HG03439 (cell line): Measurements from ENCODE around the gene STEAP1B.
A peak's percentile ranks its signal among the peaks of the same experiment; 100 is the strongest.
"Not testable (repeated sequence)": the region's sequence is repeated elsewhere in the genome, so short reads cannot be mapped to it uniquely, and the experiment has no call there.

Experiments used
- ATAC-seq: cut with Tn5 transposase; IDR thresholded peaks from one replicate; pipeline ENCODE4 v1.9.1; 2021; ENCODE audit warnings: mild to moderate bottlenecking, moderate library complexity; ENCODE audit not compliant: unreplicated experiment

Gene STEAP1B

DNA sequence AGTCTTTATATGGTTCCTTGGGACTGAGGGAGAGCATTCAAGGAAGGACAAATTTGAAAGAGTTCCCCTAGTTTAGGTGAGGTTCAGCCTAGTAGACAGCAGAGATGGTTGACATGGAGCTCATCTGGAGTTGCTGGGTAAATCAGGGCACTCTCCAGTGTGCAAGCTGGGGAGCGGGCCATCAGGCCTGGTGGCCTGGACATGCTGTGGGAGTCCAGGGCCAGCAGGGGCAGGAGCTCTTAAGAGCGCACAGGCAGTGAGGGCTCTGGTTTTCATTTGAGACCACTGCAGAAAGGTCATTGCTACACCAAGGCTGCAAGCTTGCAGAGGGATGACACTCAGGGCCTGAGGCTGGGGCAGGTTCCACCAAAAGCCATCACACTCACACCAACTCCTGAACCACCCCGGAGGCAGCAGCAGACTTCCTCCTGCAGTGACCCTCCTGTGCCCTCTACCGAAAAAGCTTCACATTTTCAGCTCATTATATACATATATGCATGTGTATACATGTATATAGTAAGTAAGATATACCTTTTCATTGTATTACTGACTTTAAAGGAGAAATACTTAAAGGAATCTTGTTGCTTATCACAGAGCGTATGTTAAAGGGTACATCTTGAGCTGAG lies 39.5 kb downstream of the STEAP1B start:
- no peak for ATAC-seq

DNA sequence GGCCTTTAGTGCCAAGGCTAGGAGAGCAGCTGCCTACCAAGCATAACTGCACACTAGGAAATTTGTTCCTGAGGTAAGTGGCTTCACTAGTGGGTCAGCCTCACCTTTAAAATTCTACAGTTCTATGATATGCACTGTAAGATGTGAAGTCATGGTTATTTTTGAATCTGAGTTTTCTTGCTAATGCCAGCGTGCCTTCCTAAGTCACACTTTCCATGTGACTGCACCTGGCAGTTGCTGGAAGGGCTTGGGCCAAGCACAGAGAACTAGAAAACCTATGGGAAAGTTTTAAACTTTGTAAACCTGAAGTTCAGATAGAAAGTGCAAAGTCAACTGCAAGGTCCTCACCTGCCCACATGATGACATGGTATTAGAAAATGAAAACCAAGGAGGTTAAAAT lies 42.5 kb downstream of the STEAP1B start:
- ATAC-seq, result no peak

DNA sequence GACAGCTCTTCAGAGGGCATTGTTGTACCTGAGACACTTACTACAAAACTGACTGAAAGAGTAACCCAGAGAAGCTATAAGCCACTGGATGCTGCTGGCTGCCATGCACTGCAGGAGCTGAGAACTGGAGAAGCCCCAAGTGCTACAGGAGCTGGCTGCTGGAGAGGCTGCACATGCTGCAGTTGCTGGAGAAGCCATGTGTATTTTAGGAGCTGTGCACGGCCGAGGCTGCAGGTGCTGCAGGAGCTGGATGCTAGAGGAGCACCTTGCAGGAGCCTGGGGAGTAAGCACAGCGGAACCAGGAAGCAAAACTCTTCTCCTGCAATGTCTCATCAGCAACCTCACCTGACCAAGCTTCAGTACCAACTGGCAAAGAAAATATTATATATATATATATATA lies 45.5 kb downstream of the STEAP1B start:
- no peak for ATAC-seq

DNA sequence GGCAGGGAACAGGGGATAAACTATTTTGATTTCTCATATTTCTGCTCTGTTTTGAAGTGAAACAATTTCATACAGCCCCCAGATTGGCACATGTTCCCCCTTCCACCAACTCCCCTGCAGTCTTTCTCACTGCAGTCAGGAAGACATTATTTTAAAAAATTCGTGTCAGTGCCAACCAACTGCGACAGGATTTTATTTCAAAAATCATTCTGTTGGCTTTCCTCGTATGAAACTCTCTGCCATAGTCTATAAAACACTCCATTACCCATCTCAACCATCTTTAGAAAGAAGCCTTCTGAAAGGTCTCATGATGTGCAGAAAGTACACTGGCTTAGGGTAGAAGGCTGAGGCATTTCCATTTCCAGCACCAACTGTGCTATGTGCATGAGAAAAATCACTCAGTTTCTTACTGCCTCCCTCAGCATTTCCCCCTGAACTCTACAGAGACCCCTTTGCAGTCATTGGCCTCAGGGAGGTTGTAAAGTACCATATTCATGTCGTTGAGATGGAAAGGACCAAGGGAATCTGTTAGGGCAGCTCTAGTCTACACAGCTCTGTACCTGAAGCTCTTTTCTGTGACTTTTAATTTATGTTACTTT lies 46.9 kb downstream of the STEAP1B start:
- no peak for ATAC-seq

DNA sequence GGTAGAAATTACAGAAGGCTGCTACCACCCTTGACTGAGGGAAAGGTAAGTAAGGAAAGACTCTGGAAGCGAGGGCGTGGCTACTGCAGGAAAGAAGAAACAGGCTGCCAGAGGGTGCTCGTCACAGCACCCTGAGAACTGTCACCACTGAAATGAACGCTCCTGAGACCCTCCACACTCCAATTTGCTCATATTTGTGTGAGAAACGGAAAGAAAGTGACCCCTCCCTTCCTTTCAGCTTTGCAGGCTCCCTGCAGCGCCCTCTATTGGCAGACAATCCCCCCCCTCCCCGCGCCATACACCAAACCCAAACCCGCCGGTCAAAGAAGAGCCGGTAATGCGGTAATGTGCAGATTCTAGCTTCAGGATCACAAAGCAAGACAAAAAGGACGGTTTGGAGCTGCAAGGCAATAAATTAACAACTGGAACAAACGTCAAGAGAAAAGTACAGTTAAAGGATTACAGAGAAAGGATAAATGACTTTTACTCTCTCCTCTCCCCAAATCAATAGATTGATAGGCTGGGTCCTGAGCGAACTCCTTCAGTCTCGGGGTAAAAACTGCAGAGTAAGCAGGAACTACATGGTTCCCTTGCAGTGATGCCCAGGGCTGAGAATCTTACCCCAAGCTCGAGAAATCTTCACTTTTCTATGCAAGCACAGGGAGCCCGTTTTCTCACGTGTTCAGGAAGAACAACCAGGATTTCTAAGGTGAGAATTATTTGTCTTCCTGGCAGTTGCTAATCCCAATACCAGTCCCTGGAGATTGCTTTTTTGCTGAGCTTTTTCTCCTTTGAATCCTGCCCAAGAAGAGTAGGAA lies 47.6 kb downstream of the STEAP1B start:
- ATAC-seq, result no peak

DNA sequence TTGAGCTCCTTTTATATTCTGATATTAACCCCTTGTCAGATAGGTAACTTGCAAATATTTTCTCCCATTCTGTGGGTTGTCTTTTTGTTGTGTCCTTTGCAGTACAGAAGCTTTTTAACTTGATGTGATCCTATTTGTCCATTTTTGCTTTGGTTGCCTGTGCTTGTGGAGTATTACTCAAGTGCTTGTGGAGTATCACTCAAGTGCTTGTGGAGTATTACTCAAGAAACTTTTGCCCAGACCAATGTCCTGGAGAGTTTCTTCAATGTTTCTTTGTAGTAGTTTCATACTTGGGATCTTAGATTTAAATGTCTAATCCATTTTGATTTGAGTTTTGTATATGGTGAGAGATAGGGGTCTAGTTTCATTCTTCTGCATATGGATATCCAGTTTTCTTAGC lies 50.0 kb downstream of the STEAP1B start:
- not testable (repeated sequence) for ATAC-seq

DNA sequence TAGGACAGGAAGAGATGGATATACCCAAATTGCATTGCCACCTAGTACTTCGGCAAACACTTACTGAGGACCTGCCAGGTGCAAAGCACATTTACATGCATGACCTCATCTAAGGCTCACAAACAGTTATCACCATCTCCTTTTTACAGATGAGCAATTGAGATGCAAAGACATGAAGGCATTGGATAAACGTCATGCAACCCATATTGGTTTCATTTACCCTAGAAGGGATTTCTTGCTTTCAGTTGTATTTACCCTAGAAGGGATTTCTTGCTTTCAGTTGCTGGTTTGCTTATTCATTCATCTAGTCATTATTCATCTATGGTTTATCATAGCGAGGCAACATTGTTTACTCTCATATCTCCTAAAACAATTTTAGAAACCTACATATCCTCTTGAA lies 52.2 kb downstream of the STEAP1B start:
- peak; percentile 88 for ATAC-seq

DNA sequence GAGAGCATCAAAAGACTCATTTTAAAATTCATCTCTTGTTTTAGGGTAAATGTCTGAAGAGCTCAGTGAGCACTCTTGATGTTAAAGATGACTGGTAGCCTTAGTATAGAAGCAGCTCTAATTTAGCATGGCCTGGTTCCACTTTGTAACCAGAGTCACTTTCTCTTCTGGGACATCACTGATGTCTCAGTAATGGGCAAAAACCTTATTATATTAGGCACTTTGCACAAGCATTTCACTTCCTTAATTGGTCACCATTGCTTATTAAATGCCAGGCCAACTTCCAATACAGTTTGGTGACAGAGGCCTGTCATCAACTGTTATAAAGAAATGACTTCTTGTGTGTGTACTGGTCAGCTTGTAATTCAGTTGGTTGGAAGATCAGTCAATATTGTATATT lies 53.0 kb downstream of the STEAP1B start:
- no peak for ATAC-seq

DNA sequence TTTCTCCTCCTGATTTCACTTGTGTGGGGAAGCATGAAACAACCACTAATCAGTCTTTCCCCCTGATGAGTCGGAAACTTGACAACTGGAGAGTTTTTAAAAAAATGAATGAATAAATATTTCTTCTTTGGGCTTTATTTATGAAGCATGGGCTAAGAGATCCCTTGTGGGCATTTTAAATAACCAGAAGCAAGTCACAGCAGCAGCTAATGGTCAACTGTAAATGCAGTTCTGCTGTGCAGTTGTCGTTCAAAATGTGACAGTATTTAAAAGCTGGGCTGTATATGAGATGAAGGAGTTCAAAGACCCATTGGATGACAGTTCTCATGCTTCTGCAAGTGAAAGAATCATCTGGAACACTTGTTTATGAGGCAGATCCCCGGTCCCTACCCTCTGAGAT lies 54.1 kb downstream of the STEAP1B start:
- no peak for ATAC-seq

DNA sequence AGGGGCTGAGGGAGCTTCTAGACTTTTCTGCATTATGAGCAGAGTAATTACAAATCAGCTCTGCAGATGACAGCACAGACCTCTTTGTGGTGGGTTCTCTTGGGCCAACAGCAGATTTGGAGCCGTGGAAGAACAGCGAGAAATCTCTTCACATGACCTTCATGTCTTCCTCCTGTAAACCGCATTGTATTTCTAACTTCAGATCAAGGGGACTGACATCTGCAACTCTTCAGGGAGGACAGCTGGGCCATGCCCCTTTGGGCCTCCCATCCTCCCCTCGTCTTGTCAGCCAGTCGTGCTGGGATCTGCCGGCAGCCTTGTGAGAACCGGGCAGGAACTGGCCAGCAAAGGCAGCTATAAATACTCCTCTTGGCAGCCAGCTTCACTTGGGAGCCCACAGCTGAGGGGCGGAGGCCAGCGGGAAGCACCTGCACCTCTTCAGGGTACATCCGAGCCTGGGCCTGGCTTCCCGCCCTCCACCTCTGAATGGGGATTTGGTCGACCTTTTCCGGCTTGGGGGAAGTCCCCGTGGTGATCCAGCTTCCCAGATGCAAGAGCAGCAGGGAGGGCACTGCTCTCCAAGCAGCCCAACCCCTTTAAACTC lies 54.7 kb downstream of the STEAP1B start:
- ATAC-seq, result no peak

DNA sequence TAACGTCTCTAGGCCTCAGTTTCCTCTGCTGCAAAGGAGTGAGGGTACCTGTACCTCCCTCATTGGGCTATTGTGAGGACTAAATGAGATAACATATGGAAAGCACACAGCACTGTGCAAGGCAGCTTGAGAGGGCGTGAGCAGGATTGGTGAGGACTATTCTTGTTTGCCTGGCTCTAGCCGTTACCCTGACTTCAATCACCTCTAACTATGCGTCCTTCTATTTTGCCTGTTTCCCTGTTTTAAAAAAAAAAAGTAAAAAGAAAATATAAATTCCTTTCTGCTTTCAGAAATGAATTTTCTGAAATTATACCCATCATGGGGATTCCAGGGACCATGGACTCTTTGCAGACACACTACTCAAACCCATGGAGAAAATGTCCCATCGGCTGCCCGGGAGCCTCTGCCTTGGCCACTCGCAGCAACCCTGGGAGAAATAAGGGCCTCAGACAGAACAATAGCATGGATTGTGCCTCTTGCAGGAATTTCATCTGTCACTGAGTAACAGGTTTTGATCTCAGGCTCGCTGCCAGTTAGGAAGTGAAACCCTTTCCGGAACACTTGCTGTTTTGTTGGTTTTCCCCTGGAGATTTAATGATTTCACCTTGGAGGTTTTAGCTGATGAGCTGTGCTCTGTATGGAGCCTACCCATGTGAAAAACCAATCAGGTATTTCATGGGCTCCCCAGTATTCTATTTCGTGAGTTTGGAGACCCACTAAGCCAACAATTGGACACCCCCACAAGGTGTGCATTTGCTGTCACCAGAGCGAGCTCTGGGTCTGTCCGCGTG lies 55.6 kb downstream of the STEAP1B start:
- ATAC-seq, result no peak

DNA sequence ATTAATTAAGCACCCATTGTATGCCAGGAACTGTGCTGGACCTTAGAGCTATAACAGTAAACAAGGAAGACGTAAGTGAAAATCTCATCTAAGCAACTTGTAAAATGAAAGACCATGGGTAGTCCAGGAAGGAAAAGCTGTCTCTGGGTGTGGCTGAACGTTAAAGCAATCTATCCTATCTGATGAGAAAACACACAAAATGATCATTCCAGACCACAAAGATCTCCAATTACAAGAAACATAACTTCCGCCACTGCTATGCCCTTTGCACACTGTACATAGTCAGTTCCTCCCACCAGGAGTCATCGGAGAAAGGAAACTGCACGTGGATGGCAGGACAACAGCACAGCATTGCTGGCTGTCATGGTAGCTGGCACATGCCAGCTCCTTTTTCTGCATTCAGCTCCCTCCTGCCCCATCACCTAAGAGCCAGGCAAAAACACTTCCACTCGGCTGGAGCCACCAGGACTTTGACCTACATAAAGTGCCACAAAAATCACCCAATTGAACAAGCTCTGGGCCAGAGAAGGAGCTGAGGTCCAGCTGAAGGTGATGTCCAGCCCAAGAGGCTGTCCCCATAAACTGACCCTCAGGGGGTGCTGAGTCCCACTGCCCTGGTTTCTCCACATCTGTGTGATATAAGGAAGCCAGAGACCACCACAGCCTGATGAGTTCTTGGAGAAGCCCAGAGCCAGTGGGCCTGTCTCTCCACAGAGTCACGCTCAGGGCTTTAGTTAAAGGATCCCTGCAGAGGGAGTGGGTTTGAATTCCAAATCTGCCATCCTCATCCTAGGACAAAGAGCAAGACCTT lies 56.4 kb downstream of the STEAP1B start:
- no peak for ATAC-seq

DNA sequence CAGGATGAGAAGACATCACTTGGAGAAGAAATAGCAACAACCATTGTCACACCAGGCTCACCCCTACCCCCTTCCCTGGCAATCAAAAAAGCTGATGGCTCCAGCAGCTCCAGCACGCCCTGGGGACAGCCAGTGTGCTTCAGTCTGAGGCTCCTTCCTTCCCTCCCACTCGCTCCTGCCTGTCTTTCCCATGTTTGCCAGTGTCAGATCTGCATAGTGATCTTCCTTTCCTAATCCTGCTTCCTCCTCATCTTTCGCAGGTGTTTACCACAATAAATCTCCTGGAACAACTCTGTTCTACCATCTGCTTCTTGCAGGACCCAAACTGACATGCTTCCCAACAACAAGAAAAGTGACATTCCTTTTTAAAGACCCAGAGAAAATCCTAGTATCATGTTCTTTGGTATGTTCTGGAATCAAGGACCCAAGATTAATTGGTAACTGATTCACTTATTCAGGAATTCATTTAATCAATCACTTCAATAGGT lies 57.1 kb downstream of the STEAP1B start:
- no peak for ATAC-seq

DNA sequence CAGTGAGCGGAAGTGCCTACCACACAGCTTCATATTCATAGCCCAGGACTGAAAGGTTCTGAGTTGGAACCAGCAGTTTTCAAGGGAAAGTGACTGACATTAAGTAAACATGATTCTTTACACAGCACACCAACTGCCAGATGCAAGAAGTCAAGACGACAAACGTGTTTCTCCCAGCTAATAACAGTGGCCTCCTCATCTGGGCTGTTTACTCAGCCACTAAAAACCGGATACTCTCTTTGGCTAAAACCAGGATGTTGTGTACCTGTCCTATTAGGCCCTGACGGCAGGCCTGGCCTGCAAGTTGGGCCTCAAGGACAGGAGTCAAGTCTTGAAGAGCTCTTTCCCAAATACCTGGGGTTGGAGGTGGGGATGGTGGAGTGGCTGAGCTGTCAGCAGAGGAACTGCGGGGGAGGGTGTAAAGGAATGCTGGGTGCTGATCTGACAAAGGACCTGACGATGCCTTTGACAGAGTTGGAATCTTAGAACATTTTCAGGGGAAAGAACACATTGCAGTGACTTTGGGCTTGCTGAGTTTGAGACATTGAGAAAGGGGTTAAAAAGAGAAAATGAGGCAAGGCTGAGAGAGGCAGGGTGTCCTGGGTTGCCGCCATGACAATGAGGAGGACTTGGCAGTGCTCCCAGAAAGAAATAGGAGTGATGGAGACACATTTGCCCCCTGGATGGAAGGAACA lies 57.7 kb downstream of the STEAP1B start:
- ATAC-seq, result no peak

DNA sequence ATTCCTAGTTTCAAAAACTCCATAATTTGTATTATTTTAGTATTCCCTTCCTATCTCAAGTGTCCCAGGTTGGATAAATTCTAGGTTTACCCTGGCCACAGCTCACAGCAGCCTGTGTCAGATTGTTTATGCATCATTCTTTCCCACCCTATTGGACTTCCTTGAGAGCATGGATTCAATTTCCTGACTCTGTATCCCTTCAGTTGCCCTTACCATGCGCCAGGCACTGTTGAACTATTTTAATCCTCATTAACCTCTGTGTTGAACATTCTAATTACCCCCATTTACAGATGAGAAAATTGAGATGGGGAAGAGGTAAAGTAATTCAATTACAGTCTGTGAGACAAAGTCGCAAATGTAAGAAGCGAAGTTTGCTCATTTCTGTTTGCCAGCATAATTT lies 58.8 kb downstream of the STEAP1B start:
- no peak for ATAC-seq

DNA sequence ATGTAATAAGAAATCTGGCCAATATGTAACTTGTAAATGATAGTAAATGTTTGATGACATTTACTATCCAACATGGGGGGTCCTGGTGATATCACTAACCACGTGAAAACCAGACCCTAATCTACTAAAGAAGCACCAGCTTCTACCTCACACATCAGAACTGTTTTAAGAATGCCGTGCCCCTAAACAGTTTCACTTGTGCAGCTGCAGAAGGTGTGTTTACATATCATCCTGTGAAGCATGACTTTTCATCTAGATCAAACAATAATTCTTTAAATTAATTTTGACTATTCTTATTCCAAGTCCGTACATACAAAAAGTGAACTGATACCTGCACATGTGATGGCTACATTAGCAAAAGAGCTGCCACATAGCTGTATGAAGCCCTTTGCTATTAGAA lies 61.0 kb downstream of the STEAP1B start:
- no peak for ATAC-seq

DNA sequence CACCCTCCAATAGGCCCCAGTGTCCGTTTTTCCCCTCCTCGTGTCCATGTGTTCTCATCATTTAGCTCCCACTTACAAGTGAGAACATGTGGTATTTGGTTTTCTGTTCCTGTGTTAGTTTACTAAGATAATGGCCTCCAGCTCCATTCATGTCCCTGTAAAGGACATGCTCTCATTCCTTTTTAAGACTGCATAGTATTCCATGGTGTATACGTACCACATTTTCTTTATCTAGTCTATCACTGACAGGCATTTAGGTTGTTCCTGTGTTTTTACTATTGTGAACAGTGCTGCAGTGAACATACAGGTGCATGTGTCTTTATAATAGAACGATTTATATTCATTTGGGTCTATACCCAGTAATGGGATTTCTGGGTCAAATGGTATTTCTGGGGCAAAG lies 63.4 kb downstream of the STEAP1B start:
- ATAC-seq, result not testable (repeated sequence)

DNA sequence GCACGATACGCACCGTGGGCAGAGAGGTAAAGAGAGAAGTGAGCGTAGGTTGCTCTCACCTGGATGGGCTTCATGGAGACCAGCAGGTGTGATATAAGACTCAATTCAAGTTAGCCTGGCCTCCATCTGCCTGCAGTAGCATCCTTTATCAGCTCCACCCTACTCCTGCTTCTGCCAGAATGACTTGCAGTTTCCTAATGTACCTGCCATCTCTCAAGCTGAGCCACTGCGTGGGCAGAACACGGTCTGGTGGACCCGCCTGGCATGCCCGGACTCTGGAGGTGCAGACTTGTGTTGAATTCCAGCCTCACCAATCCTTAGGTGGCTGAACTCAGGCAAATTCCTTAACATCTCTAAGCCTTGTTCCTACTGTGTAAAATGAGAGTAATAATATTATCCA lies 64.3 kb downstream of the STEAP1B start:
- ATAC-seq, result peak; percentile 12

DNA sequence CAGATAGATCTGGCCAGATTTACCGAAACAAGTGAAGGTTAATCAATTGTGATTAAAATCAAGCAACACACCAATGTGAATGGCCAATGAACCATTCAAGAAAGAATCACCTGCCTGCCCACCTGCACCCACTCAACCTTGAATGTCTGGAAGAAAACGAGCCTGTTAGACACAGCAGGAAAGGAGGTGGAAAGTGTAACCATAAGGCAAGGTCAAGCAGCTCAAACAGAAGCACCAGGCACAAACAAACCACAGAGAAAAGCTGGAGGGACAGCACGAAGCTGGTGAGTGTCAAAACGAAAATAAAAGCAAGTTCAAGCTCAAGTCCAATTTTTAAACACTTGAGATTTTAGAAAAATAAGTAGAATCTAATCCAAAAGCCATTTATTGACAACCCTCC lies 64.9 kb downstream of the STEAP1B start:
- ATAC-seq, result peak; percentile 84
